ENCODE measurements around the gene KCNK2. TPM values are rescaled to one million over a fixed set of nuclear protein-coding genes. Genes with fewer than 3 reads are reported as not detected.

Gene KCNK2
- total and polyA plus RNA-seq, 2 experiments from 2014 or later = 0.07 to 0.24 TPM

- no peak for TF ChIP-seq ZNF114 (CRISPR knock-in tag; IDR thresholded peaks at IDR 0.05)
- no peak for TF ChIP-seq NANOG (IDR thresholded peaks at IDR 0.05; ENCODE audit: borderline replicate concordance)
- TF ChIP-seq POLR2AphosphoS5 (IDR thresholded peaks at IDR 0.05; ENCODE audit: low read depth) = no peak
- no peak for TF ChIP-seq ZNF462 (CRISPR knock-in tag; IDR thresholded peaks at IDR 0.05)
- no peak for TF ChIP-seq STAT1 (IDR thresholded peaks at IDR 0.05; ENCODE audit: unreplicated experiment)
- no peak for TF ChIP-seq EZH2 (IDR thresholded peaks at IDR 0.05; ENCODE audit: low read depth, unreplicated experiment)
- no peak for TF ChIP-seq CREB1 (CRISPR knock-in tag; IDR thresholded peaks at IDR 0.05; ENCODE audit: low read depth)
- no peak for TF ChIP-seq ETS1 (IDR thresholded peaks at IDR 0.05)
- TF ChIP-seq JUNB (IDR thresholded peaks at IDR 0.05; ENCODE audit: unreplicated experiment) = no peak
- Mint-ChIP-seq H3K27me3 (ENCODE audit: insufficient read depth, low read depth, poor library complexity) (no peaks in the 10 kb centered on the region), H3K4me1 (no peaks in the 10 kb centered on the region), H3K9me3 (peaks cover 7% of the 10 kb centered on the region; the same call in 2 of the 3 replicates), H3K27ac (no peak overlapping the region), H3K4me3 (no peak overlapping the region), H3K36me3 (ENCODE audit: low read depth) (no peaks in the 10 kb centered on the region)
- Histone ChIP-seq H3K79me2 (replicated peaks; ENCODE audit: insufficient read depth) (no peaks in the 10 kb centered on the region), H3K4me3 (no peak overlapping the region), H2AFZ (no peak overlapping the region), H3K4me1 (ENCODE audit: insufficient read depth) (no peaks in the 10 kb centered on the region), H3K4me2 (no peak overlapping the region), H3K27ac (ENCODE audit: low read depth) (no peak overlapping the region), H4K20me1 (replicated peaks; ENCODE audit: insufficient read depth) (no peaks in the 10 kb centered on the region), H3K36me3 (ENCODE audit: insufficient read depth) (no peaks in the 10 kb centered on the region), H3K27me3 (ENCODE audit: insufficient read depth) (no peaks in the 10 kb centered on the region), H3K9me2 (ENCODE audit: insufficient read depth) (no peaks in the 10 kb centered on the region), H3F3A (replicated peaks; ENCODE audit: low read depth) (no peaks in the 10 kb centered on the region)
- DNase-seq (ENCODE audit: low spot score) = no peak
- ATAC-seq = no peak
Measured at GRCh38 chr1:215140135-215140534, 57.6 kb downstream of the KCNK2 start.

All from GM23338 (cell line).